PFSK-1 (cell line): ENCODE data around the gene GPR42.

Experiments used
- POLR2AphosphoS5 ChIP-seq: IDR thresholded peaks from 2 replicates; pipeline ENCODE4 v1.6.1; 2012; ENCODE audit warnings: low read depth, mild to moderate bottlenecking, control low read depth, low read length, moderate library complexity
- REST ChIP-seq, 2 experiments: IDR thresholded peaks; 2 replicates each; pipeline versions ENCODE4 v1.6.1 to v1.8.0; 2011 to 2012; ENCODE audit warnings: low read depth in 2 of 2, low read length in 2 of 2, control low read depth in 1 of 2, inconsistent platforms in 1 of 2, mild to moderate bottlenecking in 1 of 2, moderate library complexity in 1 of 2; ENCODE audit not compliant: insufficient read depth in 1 of 2
- SIN3A ChIP-seq: IDR thresholded peaks from 2 replicates; pipeline ENCODE4 v1.6.1; 2012; ENCODE audit warnings: mild to moderate bottlenecking, low read length, moderate library complexity, borderline replicate concordance; ENCODE audit not compliant: insufficient read depth
- TAF1 ChIP-seq: IDR thresholded peaks from 2 replicates; pipeline ENCODE4 v1.6.1; 2012; ENCODE audit warnings: low read length, control low read depth, borderline replicate concordance; ENCODE audit not compliant: insufficient read depth

- TF ChIP-seq REST (IDR thresholded peaks at IDR 0.05; ENCODE audit: insufficient read depth in 1 of 2, low read depth in 2 of 2, low read length in 2 of 2): no peak
- no peak for TF ChIP-seq SIN3A
- TF ChIP-seq POLR2AphosphoS5: no peak
- TF ChIP-seq TAF1: no peak
Observed at GRCh38 chr19:35357867-35358573, 12.8 kb upstream of the GPR42 start, which contains the start of gene FFAR3.
